Measurements from ENCODE around the gene ADAMTSL4.

The ADAMTSL4 gene

GRCh38 chr1:150548632-150549495 is at the start of gene ADAMTSL4:
Gene ADAMTSL4 (plus strand): TSS chr1:150549408. CDS start chr1:150552289, 2,881 bp downstream.
- DNase-seq, result peak; percentile 56

- DNase-seq, result no peak
These were observed 43.8 kb upstream of the ADAMTSL4 start for GRCh38 chr1:150505431-150505830.

- DNase-seq, result peak; percentile 54
These were observed 41.0 kb upstream of the ADAMTSL4 start, which contains the start of gene ECM1 for GRCh38 chr1:150507912-150508864. Gene ECM1 (plus strand): TSS chr1:150508109. CDS start chr1:150508210, 101 bp downstream.

- no peak for DNase-seq
These were observed 40.2 kb upstream of the ADAMTSL4 start for GRCh38 chr1:150508982-150509381.

- DNase-seq, result no peak
These were observed 37.7 kb upstream of the ADAMTSL4 start for GRCh38 chr1:150511551-150511950.

GRCh38 chr1:150511985-150512660 is 37.1 kb upstream of the ADAMTSL4 start:
- no peak for DNase-seq

GRCh38 chr1:150512846-150513245 is 36.4 kb upstream of the ADAMTSL4 start:
- no peak for DNase-seq

- peak; percentile 68 for DNase-seq
These were observed 35.8 kb upstream of the ADAMTSL4 start for GRCh38 chr1:150513351-150513791.

GRCh38 chr1:150514260-150514659 is 34.9 kb upstream of the ADAMTSL4 start:
- no peak for DNase-seq

- DNase-seq, result no peak
These were observed 34.3 kb upstream of the ADAMTSL4 start for GRCh38 chr1:150514913-150515327.

- peak; percentile 95 for DNase-seq
These were observed 33.7 kb upstream of the ADAMTSL4 start, which contains the start of gene FALEC for GRCh38 chr1:150515328-150516049. Gene FALEC (plus strand): TSS chr1:150515752.

GRCh38 chr1:150516050-150516591 is 33.1 kb upstream of the ADAMTSL4 start:
- peak; percentile 15 for DNase-seq

GRCh38 chr1:150516616-150517015 is 32.6 kb upstream of the ADAMTSL4 start:
- DNase-seq, result peak; percentile 31

- DNase-seq, result no peak
These were observed 27.8 kb upstream of the ADAMTSL4 start for GRCh38 chr1:150521196-150521968.

GRCh38 chr1:150525348-150525747 is 23.9 kb upstream of the ADAMTSL4 start:
- DNase-seq, result no peak

- no peak for DNase-seq
These were observed 21.0 kb upstream of the ADAMTSL4 start for GRCh38 chr1:150528196-150528595.

GRCh38 chr1:150529017-150529416 is 20.2 kb upstream of the ADAMTSL4 start:
- DNase-seq, result no peak

- DNase-seq, result no peak
These were observed 18.6 kb upstream of the ADAMTSL4 start for GRCh38 chr1:150530491-150531159.

- no peak for DNase-seq
These were observed 16.3 kb upstream of the ADAMTSL4 start for GRCh38 chr1:150532860-150533259.

- DNase-seq, result no peak
These were observed 15.2 kb upstream of the ADAMTSL4 start for GRCh38 chr1:150534002-150534401.
